ENCODE results near the gene ITGB1BP1.

DNA sequence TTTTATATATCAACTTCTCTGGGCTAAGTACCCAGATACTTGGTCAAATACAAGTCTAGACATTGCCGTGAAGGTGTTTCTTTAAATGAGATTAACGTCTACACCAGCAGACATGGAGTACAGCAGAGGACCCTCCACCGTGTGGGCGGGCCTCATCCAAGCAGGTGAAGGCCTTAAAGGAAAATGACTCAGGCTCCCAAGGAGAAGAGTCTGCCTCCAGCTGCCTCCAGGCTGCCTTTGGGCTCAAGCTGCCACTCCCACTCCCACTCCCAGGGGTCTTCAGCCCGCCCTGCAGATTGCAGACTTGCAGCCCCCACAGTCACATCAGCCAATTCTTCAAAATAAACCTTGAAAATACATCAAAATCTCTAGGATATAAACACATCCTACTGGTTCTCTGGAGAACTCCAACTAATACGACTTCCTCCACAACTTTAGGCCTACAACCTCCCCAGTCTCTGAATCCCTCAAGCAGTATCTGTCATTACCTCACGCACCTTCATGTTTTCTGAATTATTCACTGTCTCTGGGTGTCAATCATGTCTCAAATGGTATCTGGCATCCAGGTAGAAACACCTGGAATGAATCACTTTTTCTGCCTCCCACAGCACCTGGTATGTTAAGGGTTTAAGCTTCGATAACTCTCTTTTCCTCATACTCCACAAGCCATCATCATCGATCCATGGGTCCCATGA, 6.9 kb downstream of the ITGB1BP1 start:
- TF ChIP-seq CTCF (IDR thresholded peaks at IDR 0.05; ENCODE audit: low read length) (no peak), EZH2 (optimal IDR thresholded peaks at IDR 0.05; ENCODE audit: low read depth, low read length) (no peak)

Measured in MM.1S (cell line).